ENCODE data around the gene RHOXF1.
"Not testable (repeated sequence)": the region's sequence is repeated elsewhere in the genome, so short reads cannot be mapped to it uniquely, and the experiment has no call there.

Gene RHOXF1, protein sequence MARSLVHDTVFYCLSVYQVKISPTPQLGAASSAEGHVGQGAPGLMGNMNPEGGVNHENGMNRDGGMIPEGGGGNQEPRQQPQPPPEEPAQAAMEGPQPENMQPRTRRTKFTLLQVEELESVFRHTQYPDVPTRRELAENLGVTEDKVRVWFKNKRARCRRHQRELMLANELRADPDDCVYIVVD

DNA sequence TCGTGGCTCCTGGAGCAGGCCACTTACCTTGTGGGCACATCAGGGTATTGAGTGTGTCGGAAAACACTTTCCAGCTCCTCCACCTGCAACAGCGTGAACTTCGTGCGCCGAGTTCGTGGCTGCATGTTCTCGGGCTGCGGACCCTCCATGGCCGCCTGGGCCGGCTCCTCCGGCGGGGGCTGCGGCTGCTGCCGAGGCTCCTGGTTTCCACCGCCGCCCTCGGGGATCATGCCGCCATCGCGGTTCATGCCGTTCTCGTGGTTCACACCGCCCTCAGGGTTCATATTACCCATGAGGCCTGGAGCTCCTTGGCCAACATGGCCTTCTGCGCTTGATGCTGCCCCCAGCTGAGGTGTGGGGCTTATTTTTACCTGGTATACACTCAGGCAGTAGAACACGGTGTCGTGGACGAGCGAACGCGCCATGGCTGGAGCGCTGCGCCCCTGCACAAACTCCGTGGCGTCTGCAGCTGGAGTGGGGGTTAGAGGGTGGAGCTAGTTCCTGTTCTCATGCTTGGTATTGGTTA is at the start of gene RHOXF1:
Gene RHOXF1, minus strand, starts transcription at position 476 of the 526 bp plus-strand sequence. Its CDS starts 51 bp downstream, at position 425.
- DNase-seq, result no peak

DNA sequence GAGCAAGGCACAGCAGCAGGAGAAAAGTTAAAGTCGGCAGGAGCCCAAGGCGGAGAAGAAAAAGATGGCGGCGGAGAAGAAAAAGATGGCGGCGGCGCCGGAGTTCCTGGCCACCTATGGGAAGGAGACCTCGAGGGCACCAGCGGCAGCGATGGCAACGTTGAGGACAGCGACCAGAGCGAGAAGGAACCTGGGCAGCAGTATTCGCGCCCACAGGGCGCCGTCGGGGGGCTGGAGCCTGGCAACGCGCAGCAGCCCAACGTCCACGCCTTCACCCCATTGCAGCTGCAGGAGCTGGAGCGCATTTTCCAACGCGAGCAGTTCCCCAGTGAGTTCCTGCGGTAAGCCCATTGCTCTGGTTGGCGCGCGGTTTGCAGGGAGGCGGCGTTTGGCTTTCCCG is 43.4 kb upstream of the RHOXF1 start:
- not testable (repeated sequence) for DNase-seq

DNA sequence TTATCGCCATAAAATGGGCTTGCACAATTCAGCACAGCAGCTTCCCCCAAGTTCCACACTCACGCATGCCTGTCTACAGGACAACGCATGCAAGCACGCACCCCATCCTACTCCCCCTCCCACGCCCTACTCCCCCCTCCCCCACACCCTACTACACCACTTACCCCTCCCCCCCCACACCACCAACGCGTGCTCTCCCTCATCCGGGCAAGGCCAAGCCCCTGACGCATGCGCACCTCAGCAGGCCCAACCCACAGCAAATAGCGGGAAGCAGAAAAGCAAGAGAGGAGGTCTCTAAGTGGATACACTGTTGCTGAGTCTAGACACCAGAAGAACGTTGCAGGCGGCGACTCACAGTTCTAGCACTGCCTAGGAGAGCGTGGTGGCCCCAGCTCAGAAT is 42.6 kb upstream of the RHOXF1 start, which contains the start of gene RHOXF2:
Gene RHOXF2, plus strand, starts transcription at position 301 of the 400 bp plus-strand sequence. CDS start 138 bp downstream, outside the sequence.
- not testable (repeated sequence) for DNase-seq

DNA sequence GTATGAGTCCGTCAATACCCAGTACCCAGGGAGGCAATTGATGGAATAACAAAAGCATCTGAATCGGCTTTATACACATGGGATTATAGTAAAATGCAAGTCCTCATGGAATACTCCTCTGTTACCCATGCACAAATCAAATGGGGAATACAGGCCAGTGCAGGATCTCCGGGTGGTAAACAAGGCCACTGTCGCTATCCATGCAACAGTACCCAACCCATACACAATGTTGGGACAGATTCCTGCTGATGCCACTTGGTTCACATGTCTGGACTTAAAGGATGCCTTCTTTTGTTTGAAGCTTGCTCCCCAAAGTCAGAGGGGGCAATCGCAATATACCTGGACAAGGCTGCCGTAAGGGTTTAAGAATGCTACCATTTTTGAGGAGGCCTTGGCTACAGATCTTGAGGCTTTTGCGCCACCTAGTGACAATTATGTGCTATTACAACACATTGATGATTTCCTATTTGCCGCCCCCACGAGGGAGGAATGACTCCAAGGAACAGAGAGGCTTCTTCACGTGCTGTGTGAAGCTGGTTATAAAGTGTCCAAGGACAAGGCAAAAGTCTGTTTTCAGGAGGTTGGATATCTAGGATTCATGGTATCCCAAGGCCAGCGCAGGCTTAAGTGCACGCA is 34.5 kb upstream of the RHOXF1 start:
- DNase-seq, result not testable (repeated sequence)

DNA sequence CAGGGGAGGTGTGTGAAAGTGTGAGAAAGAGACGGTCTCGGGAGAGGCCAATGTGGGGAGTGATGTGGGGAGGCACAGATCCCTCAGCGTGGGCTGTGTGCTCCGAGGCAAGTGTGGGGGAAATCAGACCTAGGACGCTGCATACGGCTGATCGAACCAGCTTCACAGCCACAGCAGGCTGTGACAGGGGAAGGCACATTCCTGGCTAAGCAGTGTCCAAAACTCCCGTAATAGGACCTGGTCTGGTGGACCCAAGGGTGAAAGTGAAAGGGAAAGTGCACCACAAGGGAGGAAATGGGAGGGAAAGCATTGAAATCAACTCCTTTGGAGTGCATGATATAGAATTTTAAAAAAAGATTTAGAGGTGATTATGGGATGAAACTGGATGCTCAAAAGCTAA is 31.8 kb upstream of the RHOXF1 start:
- DNase-seq, result no peak

DNA sequence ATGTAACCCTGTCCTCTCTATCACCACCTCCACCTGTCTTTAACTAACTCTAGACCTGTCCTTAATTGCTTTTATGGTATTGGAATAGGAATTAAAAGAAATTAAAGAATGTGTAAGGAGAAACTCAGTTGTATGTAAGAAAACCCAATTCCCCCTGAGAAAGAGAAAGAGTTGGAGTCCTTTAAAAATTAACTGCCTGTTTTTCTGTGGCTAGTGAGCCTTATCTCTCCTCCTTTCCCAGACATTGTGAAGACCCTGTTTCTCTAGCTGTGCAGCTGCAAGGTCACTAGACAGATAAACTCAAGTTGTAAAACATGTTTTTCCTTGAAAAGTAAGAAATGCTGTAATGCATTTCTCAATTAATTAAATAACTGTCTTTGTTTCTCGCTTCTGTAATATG is 30.6 kb upstream of the RHOXF1 start:
- DNase-seq, result not testable (repeated sequence)

DNA sequence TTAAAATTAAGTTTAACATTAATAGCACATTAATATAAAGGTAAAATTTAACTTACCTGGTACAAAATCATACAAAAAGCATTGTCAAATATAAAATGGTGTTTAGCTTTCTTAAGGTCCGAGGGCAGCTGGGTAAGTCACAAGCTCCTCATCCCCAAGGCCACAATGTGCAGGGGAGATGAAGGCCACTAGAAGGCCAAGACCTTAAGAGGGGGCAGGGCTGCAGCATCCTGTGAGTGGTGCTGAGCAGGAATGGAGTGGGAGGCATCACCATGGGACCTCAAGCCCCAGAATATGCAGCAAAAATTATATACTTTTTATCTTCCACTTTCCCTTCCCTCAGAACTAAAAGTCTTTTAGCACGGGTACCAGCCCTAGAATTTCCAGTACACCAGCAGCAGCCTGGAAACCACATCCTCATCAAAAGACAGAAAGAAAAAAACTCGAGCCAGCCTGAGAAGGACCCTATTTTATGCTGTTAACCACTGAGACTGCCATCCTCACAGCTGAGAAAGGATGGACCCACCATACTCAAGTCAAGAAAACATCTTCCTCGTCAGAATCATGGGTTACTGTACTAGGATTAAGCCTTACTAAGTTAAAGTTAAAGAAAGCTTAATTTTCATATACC is 29.7 kb upstream of the RHOXF1 start:
- no peak for DNase-seq

DNA sequence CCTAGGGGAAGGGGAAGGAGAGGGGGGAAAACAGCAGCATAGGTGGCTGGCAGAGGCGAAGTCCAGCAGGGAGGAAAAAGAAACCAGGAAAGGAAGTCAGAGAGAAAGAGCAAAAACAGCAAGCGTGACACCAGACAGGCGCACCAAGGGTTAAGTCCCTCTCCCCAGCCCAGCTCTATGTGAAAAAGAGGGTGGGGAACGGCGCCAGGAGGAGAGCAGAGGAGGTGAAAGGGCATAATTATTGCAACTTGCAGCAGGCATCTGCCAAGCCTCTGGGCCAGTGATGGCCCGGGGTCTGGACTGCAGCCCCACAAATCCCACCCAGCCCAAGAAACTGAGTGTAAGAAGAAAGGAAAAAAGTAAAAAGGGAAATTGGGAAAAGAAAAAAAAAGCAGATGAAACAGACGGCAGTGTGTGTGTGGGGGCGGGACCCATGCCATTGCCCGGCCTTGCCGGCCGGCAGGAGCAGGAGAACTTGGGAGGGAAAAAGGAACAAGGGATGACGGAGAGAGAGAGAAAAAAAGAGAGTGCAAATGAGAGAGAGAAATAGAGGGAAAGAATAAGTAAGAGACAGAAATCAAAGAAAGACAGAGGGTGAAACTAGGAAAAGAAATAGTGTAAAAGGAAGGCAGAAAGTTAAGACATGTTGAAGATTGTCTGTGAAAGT is 28.6 kb upstream of the RHOXF1 start:
- no peak for DNase-seq

DNA sequence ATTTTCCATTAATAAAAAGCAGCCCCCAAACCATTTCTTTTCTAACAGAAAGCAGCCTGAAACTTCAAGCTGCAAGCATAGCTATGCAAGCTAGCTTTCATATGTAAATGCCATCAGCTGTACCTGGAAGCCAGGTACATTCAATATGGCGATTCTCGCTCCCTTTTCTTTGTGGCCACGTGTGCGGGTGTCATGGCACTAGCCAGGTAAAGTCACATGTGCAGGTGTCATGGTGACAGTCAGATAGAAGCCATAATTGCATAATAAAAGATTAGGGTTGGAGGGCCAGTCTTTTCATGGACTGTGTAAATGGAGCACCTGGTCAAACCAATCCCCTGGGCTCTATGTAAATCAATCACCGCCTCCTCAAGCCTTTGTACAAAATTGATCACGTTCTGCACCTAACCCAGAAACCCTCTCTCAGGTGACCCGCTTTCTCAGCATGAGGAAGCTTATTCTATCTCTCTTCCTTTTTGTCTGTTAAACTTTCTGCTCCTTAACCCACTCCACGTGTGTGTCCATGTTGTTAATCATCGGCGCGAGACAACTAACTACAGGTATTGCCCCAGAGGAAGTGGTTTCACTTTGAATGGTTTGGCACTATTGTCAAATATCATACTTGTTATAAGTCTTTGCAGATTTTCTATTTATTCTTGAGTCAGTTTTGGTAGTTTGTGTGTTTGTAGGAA is 24.7 kb upstream of the RHOXF1 start:
- no peak for DNase-seq

DNA sequence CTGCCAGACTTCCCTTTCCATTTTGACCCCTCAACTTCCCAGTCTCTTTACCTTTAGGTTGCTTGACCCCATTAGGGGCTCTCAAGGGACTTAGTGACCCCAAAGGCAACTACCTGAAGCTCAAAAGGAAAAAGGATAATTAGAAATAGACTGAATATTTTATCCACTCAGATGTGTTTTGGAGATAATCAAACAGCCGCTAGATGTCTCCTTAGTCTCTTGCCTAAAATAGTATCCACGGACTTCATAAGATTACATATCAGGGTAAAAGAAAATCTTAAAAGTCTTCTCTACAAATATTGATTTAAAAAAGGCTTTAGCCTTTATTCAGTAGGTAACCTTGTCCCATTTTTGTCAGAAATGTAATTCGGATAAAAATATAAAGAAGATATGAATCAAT is 21.7 kb upstream of the RHOXF1 start:
- DNase-seq, result no peak

DNA sequence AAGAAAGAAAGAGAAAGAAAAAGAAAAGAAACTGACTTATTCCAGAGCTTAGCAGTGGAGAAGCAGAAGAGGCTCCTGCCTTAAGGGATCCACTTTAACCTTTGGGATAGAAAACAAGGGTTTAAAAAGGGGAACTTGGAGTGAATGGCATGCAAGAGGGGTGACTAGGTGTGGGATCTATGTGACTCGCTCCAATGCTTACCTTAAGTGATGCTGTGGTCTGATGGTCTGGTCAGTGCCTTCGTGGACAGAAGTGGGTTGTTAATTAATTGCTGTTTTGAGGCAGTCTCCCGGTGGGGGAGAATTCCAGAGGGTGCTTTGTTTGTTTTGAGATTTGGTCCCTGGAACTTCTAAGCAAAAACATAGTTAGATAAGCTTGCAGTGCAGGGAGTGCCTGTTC is 21.1 kb upstream of the RHOXF1 start:
- no peak for DNase-seq

DNA sequence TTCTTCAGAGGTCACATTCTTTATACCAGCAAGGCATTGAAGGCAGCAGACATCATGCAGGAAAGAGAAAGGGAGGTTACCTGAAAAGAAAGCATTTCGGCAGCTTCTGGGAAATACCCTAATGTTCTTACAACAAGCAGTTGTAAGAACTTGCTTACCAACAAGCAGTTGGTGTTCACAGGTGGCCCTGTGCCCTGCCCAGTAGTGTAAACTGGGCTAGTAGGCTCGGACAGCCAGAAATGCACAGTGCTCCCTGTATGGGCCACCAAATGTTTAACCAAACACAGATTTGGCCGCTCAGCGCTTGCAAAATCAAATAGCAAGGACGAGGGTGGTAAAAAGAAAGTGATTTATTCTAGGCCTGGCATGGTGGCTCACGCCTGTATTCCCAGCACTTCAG is 20.4 kb upstream of the RHOXF1 start:
- no peak for DNase-seq

DNA sequence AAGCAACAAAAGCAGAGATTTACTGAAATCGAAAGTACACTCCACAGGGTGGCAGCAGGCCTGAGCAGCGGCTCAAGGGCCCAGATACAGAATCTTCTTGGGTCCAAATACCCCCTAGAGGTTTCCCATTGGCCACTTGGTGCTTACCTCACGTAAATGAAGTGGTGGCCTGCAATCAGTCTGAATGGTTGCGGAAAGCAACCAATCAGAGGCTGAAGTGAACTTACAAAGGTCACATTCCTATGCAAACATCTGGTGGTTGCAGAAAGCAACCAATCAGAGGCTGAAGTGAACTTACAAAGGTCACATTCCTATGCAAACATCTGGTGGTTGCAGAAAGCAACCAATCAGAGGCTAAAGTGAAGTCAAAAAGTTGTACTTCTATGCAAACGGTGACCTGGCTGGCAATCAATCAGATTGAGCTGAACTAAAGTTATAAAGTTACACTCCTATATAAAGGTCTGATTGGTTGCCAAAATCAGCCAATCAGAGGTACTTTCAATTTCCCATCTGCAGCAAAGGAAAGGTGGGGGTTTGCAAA is 12.7 kb upstream of the RHOXF1 start:
- not testable (repeated sequence) for DNase-seq

DNA sequence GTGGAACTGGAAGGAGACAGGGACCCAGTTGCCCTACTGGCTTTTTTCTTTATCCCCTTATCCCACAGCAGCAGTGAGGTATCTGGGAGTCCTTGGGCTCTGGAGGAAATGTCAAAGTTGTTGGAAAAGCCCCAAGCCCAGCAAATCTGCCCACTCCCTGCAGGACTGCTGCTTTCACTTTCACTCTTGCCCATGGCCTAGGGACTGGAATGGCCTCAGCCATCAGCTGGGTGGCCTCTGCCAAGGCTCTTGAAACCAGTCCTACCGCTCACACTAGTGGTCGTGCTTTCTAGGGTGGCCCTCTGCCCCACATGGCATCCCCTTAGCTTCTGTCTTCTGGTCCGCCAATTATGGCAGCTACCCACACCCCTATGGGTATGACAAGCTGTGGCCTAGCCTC is 9.7 kb upstream of the RHOXF1 start:
- no peak for DNase-seq

DNA sequence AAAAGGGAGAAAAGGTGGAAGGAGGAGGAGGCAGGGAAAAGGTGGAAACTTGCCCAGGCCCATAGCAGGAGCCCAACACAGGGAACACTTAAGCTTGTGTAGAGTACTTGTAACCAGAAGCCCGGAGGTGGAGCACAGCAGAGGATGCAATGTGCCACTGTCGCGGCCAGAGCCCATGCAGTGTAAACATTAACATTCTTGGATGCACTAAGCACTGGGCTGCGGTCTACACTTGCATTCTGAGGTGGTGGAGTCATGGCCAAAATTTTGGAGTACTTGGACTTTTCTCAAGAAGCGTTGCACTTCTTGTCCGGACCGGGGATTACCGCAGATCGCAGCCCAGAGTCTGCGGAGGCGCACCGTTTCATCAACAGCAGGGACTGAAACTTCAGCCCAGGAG is 4.5 kb upstream of the RHOXF1 start:
- DNase-seq, result no peak

DNA sequence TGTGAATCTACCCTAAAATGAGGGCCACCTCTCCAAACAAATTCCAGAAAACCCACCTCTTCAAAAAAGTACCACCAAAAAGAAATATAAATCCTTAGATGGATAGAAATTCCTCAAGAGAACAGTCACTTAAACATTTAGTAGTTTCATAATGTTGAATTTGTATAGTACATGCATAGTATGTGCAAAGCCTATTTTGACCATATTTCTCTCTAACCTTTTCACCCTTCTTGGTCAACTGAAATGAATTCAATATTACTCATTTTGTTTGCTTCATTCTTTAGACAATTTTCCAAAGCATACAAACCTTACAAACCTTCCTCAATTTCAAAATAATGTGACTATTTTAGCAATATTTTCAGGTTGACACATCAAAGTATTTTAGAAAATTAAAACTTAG is 4.1 kb downstream of the RHOXF1 start:
- DNase-seq, result no peak

DNA sequence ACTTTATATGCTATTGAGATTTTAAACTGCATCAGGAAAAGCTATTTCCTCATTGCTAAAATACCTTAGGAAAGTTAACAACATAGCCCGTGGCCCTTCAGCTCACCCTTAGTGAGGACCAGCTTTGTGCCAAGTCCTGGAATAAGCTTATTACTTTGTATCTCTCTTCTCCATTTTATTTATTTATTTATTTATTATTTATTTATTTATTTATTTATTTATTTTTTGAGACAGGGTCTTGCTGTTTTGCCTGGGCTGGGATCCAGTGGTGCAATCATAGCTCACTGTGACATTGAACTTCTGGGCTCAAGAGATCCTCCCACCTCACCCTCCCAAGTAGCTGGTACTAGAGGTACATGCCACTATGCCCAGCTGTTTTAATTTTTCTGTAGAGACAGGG is 6.3 kb downstream of the RHOXF1 start:
- DNase-seq, result no peak

DNA sequence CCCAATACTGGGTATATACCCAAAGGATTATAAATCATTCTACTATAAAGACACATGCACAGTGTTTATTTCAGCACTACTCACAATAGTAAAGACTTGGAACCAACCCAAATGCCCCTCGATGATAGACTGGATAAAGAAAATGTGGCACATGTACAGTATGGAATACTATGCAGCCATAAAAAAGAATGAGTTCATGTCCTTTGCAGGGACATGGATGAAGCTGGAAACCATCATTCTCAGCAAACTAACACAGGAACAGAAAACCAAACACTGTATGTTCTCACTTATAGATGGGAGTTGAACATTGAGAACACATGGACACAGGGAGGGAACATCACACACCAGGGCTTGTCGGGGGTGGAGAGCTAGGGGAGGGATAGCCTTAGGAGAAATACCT is 11.0 kb downstream of the RHOXF1 start:
- not testable (repeated sequence) for DNase-seq

DNA sequence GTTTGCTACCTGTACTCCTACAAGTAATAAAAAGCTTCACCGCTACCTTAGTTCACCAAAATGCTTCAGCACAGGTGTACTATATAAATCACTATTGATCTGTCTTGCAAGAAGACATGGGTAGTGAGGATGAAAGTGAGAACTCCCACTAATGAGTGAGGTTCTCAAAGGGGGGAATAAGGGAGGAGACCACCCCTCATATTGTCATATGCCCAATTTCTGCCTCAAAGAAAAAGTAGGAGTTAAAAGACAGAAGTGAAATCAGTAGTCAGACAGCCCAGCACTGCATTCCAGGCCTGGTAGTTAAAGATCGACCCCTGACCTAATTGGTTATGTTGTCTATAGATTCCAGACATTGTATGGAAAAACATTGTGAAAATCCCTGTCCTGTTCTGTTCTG is 14.7 kb downstream of the RHOXF1 start:
- DNase-seq, result not testable (repeated sequence)

DNA sequence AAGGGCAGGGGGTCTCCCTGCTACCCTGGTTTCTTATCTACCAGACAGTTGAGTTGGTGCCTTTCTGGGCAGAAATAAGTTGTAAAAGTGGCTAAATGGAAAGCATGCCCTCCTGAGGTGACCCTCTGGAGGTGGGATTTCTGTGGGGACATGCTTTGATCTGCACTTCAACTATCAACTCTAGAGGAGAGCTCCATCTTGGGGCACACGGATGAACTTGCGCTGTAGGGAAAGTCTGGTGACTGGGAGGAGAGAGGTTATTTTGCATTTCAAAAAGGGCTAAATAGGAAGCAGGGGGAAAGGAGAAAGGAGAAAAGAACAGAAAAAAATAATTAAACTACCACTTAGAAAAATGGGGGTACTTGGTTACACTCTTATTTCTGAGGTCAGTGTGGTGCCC is 25.5 kb downstream of the RHOXF1 start:
- no peak for DNase-seq

DNA sequence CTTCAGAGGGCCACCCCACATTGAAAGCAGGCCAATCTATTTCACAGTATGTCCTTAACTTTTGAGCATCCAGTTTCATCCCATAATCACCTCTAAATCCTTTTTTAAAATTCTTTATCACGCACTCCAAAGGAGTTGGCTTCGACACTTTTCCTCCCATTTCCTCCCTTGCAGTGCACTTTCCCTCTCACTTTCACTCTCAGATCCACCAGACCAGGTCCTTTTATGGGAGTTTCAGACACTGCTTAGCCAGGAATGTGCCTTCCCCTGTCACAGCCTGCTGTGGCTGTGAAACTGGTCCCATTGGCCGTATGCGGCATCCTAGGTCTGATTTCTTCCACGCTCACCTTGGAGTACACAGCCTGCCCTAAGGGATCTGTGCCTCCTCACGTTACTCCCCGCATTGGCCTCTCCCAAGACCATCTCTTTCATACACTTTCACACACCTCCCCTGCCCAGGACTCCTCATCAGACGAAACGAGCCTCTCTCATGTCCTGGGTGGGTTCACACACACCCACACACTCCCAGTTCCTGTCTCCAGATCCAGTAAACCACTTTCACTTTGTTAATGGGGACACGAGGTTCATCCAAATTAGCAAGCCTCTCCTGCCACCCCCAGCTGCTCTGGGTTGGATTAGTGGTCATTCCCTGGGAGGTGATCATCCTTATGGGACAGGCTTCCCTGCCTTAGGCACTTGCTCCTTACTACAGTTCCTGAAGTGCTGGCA is 28.3 kb downstream of the RHOXF1 start:
- no peak for DNase-seq

Measured in AML-193 (cell line).